GM06990 (cell line): ENCODE data around the gene ALG14.

Experiments
- DNase-seq: peaks from one replicate; pipeline ENCODE4 v3.0.0-alpha.2; 2011; ENCODE audit not compliant: insufficient read length; ENCODE audit errors: extremely low read depth
- H3K27me3 ChIP-seq: replicated peaks from 2 replicates; pipeline ENCODE4 v1.6.0; 2011; ENCODE audit warnings: low read length; ENCODE audit not compliant: control insufficient read depth, insufficient read depth
- H3K36me3 ChIP-seq: 2 replicates; pipeline ENCODE4 v1.5.1; 2011; ENCODE audit warnings: low read length; ENCODE audit not compliant: control insufficient read depth, insufficient read depth
- H3K4me3 ChIP-seq: replicated peaks from 2 replicates; pipeline ENCODE4 v1.5.1; 2011; ENCODE audit warnings: low read depth, mild to moderate bottlenecking, control low read depth, low read length
- CTCF ChIP-seq: IDR thresholded peaks from 2 replicates; pipeline ENCODE4 v1.5.1; 2011; ENCODE audit warnings: low read length, control low read depth, mild to moderate bottlenecking, inconsistent platforms; ENCODE audit not compliant: insufficient read depth, poor library complexity, severe bottlenecking

Gene ALG14

DNA sequence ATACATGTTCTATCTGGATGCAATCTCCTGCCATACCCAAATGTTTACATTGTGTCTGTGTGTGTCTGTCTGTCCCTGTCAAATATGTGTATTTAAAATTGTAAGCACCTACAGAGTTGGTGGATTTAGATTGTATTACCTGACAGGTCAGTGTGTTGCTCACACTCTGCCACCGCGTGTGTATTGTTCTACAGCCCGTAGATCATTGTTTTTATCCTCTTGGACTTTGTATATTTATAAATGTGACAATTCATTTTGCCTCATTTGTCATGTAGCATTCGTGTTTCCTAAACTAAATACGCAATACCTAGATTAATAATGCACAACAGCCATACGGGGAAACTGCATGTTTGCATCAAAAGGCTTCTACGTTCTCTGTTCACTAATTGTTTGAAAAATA lies 634 bp downstream of the ALG14 start:
- Histone ChIP-seq H3K36me3 (no peaks in the 10 kb centered on the region), H3K4me3 (peak overlapping the region; percentile 83), H3K27me3 (no peaks in the 10 kb centered on the region)
- no peak for TF ChIP-seq CTCF
- no peak for DNase-seq

- H3K36me3 ChIP-seq = no peaks in the 10 kb centered on the region
- H3K27me3 ChIP-seq = no peaks in the 10 kb centered on the region
- no peak for TF ChIP-seq CTCF
- DNase-seq = no peak
- H3K4me3 ChIP-seq = peak overlapping the region; percentile 83
These were observed 1.2 kb downstream of the ALG14 start for GRCh38 chr1:95071539-95071938.

DNA sequence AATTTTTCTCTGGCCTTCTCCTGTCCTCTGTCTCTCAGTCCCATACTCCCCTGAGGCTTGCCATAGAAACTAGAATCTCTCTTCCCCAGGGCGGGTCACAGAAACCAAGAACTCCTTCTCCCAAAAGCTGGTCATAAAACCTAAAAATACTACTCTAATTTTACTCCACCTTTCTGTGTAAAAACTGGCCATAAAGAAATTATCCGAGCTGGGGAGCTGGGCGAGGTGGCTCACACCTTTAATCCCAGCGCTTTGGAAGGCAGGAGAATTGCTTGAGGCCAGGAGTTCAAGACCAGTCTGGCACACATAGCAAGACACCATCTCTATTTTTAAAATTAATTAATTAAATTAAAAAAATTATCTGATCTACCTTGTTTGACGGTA lies 3.0 kb downstream of the ALG14 start:
- no peak for TF ChIP-seq CTCF

GRCh38 chr1:95068956-95069709 lies 3.6 kb downstream of the ALG14 start:
- TF ChIP-seq CTCF = no peak
- H3K36me3 ChIP-seq = no peaks in the 10 kb centered on the region
- no peak for DNase-seq
- no peak overlapping the region for H3K4me3 ChIP-seq
- H3K27me3 ChIP-seq = no peaks in the 10 kb centered on the region

More for the DNA sequence above, 3.0 kb downstream of the ALG14 start:
- Histone ChIP-seq H3K4me3 (no peak overlapping the region), H3K36me3 (no peaks in the 10 kb centered on the region), H3K27me3 (no peaks in the 10 kb centered on the region)
- DNase-seq = no peak

DNA sequence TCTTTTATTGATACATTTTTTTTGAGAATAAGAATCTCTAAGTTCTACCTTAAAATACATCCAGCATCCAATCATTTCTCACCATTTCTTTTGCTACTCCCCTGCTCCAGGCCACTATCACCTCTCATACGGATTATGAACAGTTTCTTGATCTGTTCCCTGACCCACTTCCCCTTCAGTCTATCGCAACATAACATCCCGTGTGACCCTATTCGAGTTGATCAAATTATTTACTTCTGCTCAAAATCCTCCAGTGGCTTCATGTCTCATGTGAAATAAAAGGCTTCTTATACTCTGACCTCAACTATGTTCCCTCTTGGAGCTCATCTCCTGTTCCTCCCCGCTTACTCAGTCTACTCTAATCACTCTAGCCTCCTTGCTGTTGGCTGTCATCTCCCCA lies 5.2 kb downstream of the ALG14 start:
- no peak for DNase-seq
- TF ChIP-seq CTCF = no peak
- H3K4me3 ChIP-seq = no peak overlapping the region
- no peaks in the 10 kb centered on the region for H3K36me3 ChIP-seq
- H3K27me3 ChIP-seq = no peaks in the 10 kb centered on the region

- TF ChIP-seq CTCF = no peak
- no peaks in the 10 kb centered on the region for H3K36me3 ChIP-seq
- no peak for DNase-seq
- H3K4me3 ChIP-seq = no peak overlapping the region
- H3K27me3 ChIP-seq = no peaks in the 10 kb centered on the region
These were observed 5.7 kb downstream of the ALG14 start for GRCh38 chr1:95067062-95067461.
